Activated CD8-positive, alpha-beta memory T cell treated with anti-CD3 and anti-CD28 coated beads for 48 hours (primary cell): ENCODE results near the gene CD163.
"Not testable (repeated sequence)": the region's sequence is repeated elsewhere in the genome, so short reads cannot be mapped to it uniquely, and the experiment has no call there.

ENCODE experiments used
- DNase-seq, 3 experiments: peaks; one replicate each; pipeline ENCODE4 v3.0.0-alpha.2; 2020; ENCODE audit warnings: low read depth in 2 of 3, low spot score in 2 of 3

The CD163 gene

DNA sequence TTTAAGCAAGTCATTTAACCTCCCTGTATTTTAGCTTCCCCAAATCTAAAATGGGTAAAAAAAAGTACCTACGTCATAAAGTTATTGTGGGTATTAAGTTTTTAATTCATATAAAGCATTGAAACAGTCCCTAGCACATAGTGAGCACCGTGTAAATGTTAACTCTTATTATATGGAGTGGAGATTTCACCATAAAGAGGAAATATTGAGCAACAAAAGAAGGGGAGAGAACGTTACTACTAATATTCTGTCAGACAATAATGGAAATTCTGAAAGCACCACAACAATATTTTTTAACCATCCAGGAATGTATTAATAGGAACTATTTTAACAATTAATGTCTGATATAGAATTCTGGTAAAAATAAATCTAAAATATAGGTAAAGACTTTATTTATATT lies 51.8 kb downstream of the CD163 start:
- DNase-seq = no peak

DNA sequence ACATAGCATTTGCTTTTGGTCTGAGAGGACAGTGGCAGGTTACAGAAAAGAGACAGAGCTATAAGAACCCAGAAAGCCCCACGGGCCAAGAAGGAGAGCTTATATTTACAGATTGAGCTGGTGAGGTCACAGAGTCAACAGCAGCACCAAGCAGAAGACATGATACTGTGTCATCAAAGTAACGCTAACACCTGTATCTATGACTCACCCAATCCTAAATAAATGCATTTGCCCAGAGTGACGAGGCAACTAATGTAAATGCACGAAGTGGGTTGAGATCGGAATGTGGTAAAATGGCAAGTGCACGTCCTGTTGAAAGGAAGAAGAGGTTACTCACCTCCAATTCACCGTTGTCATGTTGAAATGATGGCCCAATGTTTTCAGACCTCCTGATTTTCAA lies 52.9 kb downstream of the CD163 start:
- DNase-seq = no peak

DNA sequence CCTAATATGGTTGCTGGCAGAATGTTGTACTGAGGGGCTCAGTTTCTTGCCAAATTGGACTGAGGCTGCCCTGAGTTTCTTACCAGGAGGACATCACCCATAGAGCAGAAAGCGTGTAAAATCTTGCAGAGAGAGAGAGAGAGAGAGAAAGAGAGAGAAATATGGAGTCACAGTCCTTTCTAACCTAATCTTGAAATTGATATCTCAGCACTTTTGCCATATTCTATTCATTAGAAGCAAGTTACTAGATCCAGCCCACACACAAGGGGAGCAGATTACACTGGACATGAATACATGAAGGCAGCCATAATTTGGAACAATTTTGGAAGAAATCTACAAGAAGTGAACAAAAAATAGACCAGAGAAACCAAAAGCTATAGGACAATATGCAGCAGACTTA lies 55.5 kb downstream of the CD163 start:
- no peak for DNase-seq

DNA sequence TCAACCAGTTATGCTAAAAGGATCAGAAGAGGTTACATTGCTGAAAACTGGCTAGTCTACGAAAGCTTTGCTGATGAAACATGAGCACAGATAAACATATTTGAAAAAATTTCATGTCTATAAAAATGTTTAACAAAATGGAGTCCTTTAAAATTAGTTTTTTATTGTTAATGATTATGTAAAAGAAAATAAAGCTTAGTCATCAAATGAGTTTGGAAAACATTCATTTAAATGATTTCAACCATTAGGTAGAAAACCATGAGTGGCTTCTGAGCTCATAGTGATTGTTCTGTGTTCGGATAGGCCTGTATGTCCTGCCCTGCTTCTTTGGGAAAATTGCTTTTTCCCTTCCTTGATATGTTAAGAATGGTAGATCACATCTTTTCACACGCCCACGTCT lies 59.0 kb downstream of the CD163 start:
- no peak for DNase-seq

DNA sequence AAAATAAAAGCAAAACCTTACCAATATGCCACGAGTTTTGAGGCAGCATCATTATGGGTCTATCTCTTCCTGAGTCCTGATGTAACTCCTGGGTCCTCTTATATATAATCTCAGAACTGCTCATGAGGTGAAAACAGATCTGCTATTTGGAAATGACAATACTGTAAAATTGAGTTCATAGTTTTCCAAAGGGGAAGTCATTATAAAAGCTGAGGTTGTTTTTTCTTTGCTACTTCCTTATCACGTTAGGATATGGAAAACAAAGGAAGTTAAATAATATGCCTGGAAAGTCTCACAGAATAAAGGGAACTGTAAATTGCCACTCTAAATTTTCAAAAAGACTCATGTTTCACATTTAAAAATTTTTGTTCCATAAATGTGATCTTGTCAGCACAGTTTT lies 59.5 kb downstream of the CD163 start, which contains the start of gene CD163L1:
Gene CD163L1 (minus strand): TSS at position 78 of the 400 bp plus-strand sequence. CDS start 26 bp downstream, at position 52.
- no peak for DNase-seq

DNA sequence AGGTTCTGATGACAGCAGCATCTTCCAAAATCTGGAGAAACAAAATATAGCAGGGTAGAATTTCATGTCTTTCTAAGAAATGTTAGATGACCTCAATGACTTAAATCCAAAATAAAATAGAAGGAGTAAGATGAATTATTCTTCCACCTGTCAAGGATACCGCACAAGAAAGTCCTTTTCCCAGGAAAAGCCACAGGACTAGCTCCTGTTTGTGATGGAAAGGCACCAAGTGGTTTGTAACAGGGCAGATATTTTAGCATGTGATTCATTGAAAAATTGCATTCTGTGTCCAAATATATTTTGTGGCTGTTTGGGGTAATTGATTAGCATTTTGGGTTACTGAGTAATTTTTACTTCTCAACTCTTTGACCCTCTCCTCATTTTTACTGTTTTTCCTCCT lies 62.4 kb downstream of the CD163 start:
- no peak for DNase-seq

DNA sequence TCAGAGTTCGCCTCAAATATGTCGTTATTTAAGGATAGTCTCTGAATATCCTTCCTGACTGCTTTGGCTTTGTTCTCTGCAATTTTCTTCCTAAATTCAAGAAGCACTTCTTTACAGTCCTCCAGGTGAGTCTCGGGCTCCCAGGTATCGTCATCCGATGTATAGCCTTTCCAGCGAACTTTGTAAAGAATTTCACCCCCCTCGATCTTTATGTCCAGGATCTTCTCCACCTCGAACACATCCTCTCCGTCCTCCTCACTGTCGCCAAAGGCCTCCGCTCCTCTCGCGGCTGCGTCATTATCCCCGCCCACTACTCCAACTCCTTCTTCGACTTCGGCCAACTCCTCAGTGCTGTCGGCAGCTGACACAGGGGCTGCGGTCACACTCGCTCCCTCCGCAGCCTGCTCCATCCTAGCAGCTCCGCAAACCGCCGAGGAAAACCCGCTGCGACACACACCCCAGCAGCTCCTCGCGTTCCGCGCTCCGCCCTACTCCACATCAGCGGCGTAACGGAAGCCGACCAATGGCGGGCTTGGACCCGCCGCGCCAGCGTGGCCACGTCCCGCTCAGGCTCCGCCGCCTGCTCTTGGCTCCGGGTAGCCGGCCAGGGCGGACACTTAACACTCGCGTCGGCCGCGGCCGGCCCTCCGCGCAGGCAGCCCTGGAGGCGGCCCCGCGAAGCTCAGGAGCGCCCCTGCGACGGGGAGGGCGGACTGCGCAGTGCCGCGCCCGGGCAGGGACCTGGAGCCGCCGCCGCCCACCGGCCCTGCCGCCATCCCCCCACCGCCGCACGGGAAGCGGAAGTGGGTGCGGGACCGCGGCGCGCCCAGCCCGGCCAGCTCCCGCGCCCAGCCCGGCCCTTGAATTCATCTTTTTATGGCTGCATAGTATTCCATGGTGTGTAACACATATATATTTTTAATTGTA lies 63.7 kb downstream of the CD163 start:
- DNase-seq = peak in 2 of 3 experiments; percentile 27 to 42

DNA sequence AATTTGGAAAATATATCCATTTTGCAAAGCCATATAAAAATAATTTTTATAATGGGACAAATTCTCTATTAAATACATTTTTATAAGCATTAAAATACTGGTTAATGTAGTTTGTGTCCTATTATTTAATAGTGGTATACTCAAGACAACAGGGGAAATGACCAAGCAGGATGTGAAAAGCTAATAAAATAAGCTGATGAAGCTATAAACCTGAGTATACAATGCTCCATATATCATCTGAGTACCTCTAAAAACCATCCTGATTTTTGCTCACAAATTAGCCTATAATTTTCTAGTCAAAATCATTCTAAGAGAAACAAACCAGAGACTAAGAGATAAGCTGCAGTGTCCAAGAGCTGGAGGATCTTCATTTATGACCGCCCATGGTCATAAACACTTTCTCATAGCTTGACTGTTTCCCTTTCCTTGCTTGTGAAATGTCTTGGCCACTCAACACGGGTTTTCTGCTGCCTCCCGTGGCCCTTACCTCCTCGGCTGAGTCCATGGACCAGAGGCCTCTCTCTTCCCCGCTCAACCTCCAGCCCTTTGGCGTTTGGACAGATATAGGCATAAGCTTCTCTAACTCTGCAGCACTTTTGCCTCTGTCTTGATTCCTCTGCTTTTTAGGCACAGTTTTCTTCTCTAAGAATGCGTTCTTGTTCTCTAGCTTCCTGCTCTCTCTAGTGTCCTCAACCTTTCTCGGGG lies 65.1 kb downstream of the CD163 start:
- not testable (repeated sequence) for DNase-seq

DNA sequence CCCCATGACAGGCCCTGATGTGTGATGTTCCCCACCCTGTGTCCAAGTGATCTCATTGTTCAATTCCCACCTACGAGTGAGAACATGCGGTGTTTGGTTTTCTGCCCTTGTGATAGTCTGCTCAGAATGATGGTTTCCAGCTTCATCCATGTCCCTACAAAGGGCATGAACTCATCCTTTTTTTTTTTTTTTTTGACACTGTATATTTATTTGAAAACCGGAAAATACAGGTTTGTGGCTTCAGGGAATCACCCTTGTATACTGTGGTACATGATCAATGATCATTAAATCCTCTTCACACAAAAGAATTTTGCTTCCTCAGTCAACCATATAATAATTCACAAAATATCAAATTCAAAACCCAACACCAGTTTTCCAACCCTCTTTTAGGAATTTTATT lies 66.1 kb downstream of the CD163 start:
- DNase-seq = not testable (repeated sequence)

DNA sequence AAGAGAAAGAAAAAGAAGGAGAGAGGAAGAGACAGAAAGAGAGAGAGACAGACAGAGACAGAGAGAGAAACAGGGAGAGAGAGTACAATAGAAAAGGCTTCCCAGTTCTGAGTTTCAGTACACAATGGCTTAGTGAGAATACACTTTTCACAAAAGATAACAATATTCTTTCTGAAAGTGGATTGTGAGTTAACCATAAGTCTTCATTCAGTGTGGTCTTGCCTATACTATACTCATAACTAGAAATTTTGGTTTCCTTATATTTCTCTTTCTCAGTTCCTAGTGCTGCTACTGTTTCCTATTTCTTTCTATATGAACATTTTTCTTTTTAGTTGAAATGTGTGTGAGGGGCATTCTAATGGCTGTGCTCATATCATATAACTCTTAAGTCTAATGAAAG lies 68.9 kb downstream of the CD163 start:
- no peak for DNase-seq

DNA sequence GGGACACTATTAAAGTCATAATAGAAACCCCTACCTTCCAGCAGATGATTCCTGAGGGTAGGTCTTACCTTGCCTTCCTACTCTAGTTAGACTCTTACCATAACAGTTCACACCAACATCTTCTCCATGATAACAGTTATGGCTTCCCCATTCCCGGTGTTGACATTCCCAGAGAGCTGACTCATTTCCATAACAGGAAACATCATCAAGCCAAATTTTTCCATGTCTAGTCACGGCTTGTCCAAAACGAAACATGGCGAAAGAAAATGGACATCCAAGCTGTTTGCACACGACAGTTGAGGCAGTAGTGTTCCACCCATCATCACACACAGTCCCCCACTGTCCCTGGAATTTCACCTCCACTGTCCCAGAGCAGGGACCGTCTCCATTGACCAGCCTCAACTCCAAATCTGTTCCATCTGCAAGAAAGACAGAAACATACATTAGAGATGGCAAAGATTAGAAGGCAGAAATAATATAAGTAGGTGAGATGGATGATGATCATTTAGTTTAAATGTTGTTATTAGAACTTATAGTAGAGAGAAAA lies 70.2 kb downstream of the CD163 start:
- DNase-seq = no peak

DNA sequence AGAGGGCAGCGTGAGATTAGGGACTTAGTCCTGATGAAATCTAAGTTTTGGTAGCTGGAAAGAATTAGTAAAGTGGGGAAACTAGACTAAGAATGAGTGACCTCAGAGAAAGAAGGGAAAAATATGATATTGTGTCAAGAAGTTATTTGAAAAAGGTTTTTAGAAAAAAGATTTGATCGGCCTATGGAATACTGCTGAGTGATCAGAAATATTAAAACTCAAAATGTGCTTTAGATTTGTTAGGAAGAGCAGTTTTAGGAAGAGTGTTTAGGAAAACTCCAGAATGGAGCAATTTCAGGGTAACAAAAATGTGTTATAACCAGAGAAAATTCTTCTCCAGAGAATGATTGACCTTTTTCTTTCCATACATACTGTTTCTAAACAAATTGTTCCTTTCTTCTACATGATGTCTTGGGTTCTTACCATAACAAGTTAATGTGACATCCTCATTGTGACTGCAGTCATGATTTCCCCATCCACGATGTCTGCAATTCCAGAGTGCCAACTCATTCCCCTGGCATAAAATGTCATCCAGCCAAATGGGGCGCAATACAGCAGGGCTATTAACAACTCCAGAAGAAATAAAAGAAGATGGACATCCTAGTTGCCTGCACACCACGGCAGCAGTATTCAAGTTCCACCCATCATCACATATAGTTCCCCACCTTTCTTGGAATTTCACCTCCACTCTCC lies 71.4 kb downstream of the CD163 start:
- no peak for DNase-seq
